Stimulated activated CD4-positive, alpha-beta T cell treated with anti-CD3 and anti-CD28 coated beads, Interleukin-4, amount 100 ng/mL, for 24 hours (primary cell): ENCODE data around the gene ARF3.

Source experiments
- DNase-seq: peaks from one replicate; pipeline ENCODE4 v3.0.0-alpha.2; 2020

Gene ARF3

GRCh38 chr12:48961801-48962200, 4.5 kb upstream of the ARF3 start:
- DNase-seq: no peak

- DNase-seq: no peak
Observed at GRCh38 chr12:48961331-48961730, 4.0 kb upstream of the ARF3 start.

- DNase-seq: no peak
Observed at GRCh38 chr12:48960834-48961233, 3.5 kb upstream of the ARF3 start.

- DNase-seq: no peak
Observed at GRCh38 chr12:48958049-48958388, 732 bp upstream of the ARF3 start.

- DNase-seq: peak; percentile 20
Observed at GRCh38 chr12:48956279-48957140, 777 bp downstream of the ARF3 start.

- no peak for DNase-seq
Observed at GRCh38 chr12:48954841-48955501, 2.3 kb downstream of the ARF3 start.

GRCh38 chr12:48954061-48954460, 3.2 kb downstream of the ARF3 start:
- DNase-seq: no peak

GRCh38 chr12:48952691-48953090, 4.6 kb downstream of the ARF3 start:
- DNase-seq: no peak

GRCh38 chr12:48947727-48948126, 9.6 kb downstream of the ARF3 start:
- DNase-seq: no peak

GRCh38 chr12:48946943-48947342, 10.3 kb downstream of the ARF3 start:
- DNase-seq: no peak

- no peak for DNase-seq
Observed at GRCh38 chr12:48946205-48946604, 11.1 kb downstream of the ARF3 start.

- DNase-seq: no peak
Observed at GRCh38 chr12:48943221-48943620, 14.1 kb downstream of the ARF3 start.

- no peak for DNase-seq
Observed at GRCh38 chr12:48940181-48940580, 17.1 kb downstream of the ARF3 start.

- no peak for DNase-seq
Observed at GRCh38 chr12:48938805-48939204, 18.5 kb downstream of the ARF3 start.

GRCh38 chr12:48937170-48937569, 20.1 kb downstream of the ARF3 start:
- DNase-seq: no peak

- peak; percentile 87 for DNase-seq
Observed at GRCh38 chr12:48936379-48936979, 20.8 kb downstream of the ARF3 start.

GRCh38 chr12:48934312-48934706, 23.0 kb downstream of the ARF3 start:
- DNase-seq: no peak

- DNase-seq: no peak
Observed at GRCh38 chr12:48933664-48934311, 23.5 kb downstream of the ARF3 start.

GRCh38 chr12:48932878-48933277, 24.4 kb downstream of the ARF3 start:
- DNase-seq: no peak

GRCh38 chr12:48930475-48930874, 26.8 kb downstream of the ARF3 start:
- no peak for DNase-seq

- no peak for DNase-seq
Observed at GRCh38 chr12:48929551-48929950, 27.7 kb downstream of the ARF3 start.

GRCh38 chr12:48927261-48927660, 30.0 kb downstream of the ARF3 start:
- DNase-seq: no peak

- DNase-seq: peak; percentile 79
Observed at GRCh38 chr12:48925304-48926011, 31.8 kb downstream of the ARF3 start, which contains the start of gene FKBP11. TSS of gene FKBP11 (minus strand) at chr12:48925492. CDS start at chr12:48925428, 64 bp downstream.
